DND-41 (cell line): ENCODE data around the gene MPP1.
A peak's percentile ranks its signal among the peaks of the same experiment; 100 is the strongest.

Source experiments
- EZH2 ChIP-seq: IDR thresholded peaks from 3 replicates; pipeline ENCODE4 v1.6.1; 2012; ENCODE audit warnings: borderline replicate concordance, low read depth, mild to moderate bottlenecking, moderate library complexity, low read length, inconsistent platforms; ENCODE audit not compliant: severe bottlenecking
- TF ChIP-seq, protein P1 (sequence below): IDR thresholded peaks from 2 replicates; pipeline ENCODE4 v1.5.1; 2012; ENCODE audit warnings: borderline replicate concordance, low read length, moderate library complexity, mild to moderate bottlenecking; ENCODE audit not compliant: poor library complexity, severe bottlenecking; ENCODE audit errors: extremely low read depth

DNA sequence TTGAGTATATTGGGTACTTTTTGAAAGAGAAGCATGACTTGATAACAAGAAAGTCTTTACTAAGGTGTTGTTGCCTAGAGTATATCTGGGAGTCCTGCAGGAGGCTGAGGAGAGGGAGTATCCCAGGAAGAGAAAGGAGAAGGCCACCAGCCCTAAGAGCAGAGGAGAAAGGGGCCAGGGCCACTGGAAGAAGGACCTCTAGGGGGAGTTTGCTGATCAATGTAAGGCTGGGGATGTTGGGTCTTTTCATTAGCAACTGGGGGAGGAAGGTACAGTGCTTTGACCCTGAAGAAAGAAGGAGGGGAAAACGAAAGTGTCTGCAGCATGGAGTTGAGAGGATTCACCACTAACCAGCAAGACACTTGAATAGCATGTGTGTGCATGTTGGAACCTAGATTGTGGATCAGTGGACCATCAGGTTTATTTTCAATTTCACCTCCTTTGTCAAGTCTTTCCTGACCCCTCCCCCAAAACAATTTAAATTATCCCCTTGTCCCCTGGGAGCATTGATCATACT lies 24.7 kb upstream of the MPP1 start:
- TF ChIP-seq, protein P1, sequence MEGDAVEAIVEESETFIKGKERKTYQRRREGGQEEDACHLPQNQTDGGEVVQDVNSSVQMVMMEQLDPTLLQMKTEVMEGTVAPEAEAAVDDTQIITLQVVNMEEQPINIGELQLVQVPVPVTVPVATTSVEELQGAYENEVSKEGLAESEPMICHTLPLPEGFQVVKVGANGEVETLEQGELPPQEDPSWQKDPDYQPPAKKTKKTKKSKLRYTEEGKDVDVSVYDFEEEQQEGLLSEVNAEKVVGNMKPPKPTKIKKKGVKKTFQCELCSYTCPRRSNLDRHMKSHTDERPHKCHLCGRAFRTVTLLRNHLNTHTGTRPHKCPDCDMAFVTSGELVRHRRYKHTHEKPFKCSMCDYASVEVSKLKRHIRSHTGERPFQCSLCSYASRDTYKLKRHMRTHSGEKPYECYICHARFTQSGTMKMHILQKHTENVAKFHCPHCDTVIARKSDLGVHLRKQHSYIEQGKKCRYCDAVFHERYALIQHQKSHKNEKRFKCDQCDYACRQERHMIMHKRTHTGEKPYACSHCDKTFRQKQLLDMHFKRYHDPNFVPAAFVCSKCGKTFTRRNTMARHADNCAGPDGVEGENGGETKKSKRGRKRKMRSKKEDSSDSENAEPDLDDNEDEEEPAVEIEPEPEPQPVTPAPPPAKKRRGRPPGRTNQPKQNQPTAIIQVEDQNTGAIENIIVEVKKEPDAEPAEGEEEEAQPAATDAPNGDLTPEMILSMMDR, result peak; percentile 21
- no peak for TF ChIP-seq EZH2
